Measurements from ENCODE around the gene SLC25A39.

- TF ChIP-seq CTCF (IDR thresholded peaks at IDR 0.05): no peak
- no peak for TF ChIP-seq POLR2A (IDR thresholded peaks at IDR 0.05)
Measured at GRCh38 chr17:44273607-44274006, 51.0 kb downstream of the SLC25A39 start.
